Mucosa of rectum (tissue), 2 donors: ENCODE data around the gene NPAS3.

Source experiments
- H3K27ac ChIP-seq, 2 donors: one replicate each; pipeline ENCODE4 v1.7.0; 2013; ENCODE audit warnings: inconsistent platforms in 2 of 2, low read depth in 2 of 2, low read length in 2 of 2
- H3K27me3 ChIP-seq, 2 donors: one replicate each; pipeline ENCODE4 v1.7.0; 2013; ENCODE audit warnings: low read length in 2 of 2; ENCODE audit not compliant: control insufficient read depth in 2 of 2, insufficient read depth in 2 of 2
- H3K36me3 ChIP-seq, 2 donors: one replicate each; pipeline ENCODE4 v1.7.0; 2013; ENCODE audit warnings: low read length in 2 of 2; ENCODE audit not compliant: control insufficient read depth in 2 of 2, insufficient read depth in 2 of 2
- H3K4me1 ChIP-seq, 2 donors: one replicate each; pipeline ENCODE4 v1.7.0; 2013; ENCODE audit warnings: low read length in 2 of 2, mild to moderate bottlenecking in 1 of 2; ENCODE audit not compliant: control insufficient read depth in 2 of 2, insufficient read depth in 2 of 2
- H3K4me3 ChIP-seq, 2 donors: one replicate each; pipeline ENCODE4 v1.7.0; 2013; ENCODE audit warnings: low read length in 2 of 2
- H3K9ac ChIP-seq, 2 donors: one replicate each; pipeline ENCODE4 v1.7.0; 2013; ENCODE audit warnings: low read length in 2 of 2, low read depth in 1 of 2, mild to moderate bottlenecking in 1 of 2
- H3K9me3 ChIP-seq, 2 donors: one replicate each; pipeline ENCODE4 v1.7.0; 2013; ENCODE audit warnings: low read length in 2 of 2; ENCODE audit not compliant: control insufficient read depth in 2 of 2
- donor health status: healthy.
- donor health status: Normal muscosa, but diverticular disease.

Gene NPAS3

GRCh38 chr14:33811721-33812120, 873.0 kb downstream of the NPAS3 start:
- no peaks in the 10 kb centered on the region for H3K36me3 ChIP-seq
- H3K4me1 ChIP-seq: no peaks in the 10 kb centered on the region
- no peaks in the 10 kb centered on the region for H3K27me3 ChIP-seq
- no peak overlapping the region for H3K27ac ChIP-seq
- H3K9ac ChIP-seq: no peak overlapping the region
- no peak overlapping the region for H3K4me3 ChIP-seq
- H3K9me3 ChIP-seq: no peaks in the 10 kb centered on the region

DNA sequence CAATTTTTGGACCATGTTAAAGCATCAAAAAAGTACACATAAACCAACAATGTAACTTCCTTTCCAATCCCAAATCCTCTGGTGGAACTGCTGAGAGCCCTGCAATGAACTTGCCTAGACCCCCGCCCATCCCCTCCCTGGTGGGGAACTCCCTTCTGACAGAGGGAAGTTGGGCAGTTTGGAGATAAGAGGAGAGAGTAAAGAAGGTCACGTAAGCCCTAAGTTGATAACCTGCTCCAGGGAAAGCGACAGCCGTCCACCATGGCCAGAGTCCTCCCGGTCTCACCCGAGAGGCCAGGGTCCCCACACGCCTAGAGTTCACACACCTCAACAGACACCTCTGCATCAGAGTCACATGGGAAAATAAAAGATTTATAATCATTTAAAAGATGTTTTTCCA, 873.5 kb downstream of the NPAS3 start:
- Histone ChIP-seq H3K4me3 (no peak overlapping the region), H3K9ac (no peak overlapping the region), H3K27me3 (no peaks in the 10 kb centered on the region), H3K4me1 (no peaks in the 10 kb centered on the region), H3K9me3 (no peaks in the 10 kb centered on the region), H3K27ac (no peak overlapping the region), H3K36me3 (no peaks in the 10 kb centered on the region)

DNA sequence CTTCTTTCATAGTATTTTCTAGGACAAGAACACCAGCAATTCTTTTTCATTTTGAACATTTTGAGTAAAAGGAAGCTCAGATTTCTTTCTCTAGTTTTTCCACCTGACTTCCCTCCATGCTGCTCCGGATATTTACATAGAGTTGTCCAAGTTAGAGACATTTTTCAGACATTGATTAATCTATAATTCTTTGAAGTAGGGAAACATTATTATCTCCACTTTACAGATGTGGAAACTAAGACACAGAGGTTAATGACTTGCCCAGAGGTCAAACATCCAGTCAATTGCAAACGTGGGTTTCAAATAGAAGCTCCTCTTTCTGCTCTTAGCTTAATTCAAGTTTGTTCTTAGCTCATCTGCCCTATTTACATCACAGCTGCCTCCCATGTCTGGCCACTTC, 873.9 kb downstream of the NPAS3 start:
- no peaks in the 10 kb centered on the region for H3K9me3 ChIP-seq
- H3K36me3 ChIP-seq: no peaks in the 10 kb centered on the region
- no peaks in the 10 kb centered on the region for H3K4me1 ChIP-seq
- no peaks in the 10 kb centered on the region for H3K27me3 ChIP-seq
- H3K27ac ChIP-seq: no peak overlapping the region
- H3K9ac ChIP-seq: no peak overlapping the region
- H3K4me3 ChIP-seq: no peak overlapping the region

GRCh38 chr14:33814010-33814409, 875.3 kb downstream of the NPAS3 start:
- H3K9ac ChIP-seq: no peak overlapping the region
- no peaks in the 10 kb centered on the region for H3K9me3 ChIP-seq
- H3K36me3 ChIP-seq: no peaks in the 10 kb centered on the region
- H3K27me3 ChIP-seq: no peaks in the 10 kb centered on the region
- H3K4me3 ChIP-seq: no peak overlapping the region
- H3K27ac ChIP-seq: no peak overlapping the region
- H3K4me1 ChIP-seq: no peaks in the 10 kb centered on the region

GRCh38 chr14:33833706-33834465, 895.2 kb downstream of the NPAS3 start:
- H3K9ac ChIP-seq: no peak overlapping the region
- no peaks in the 10 kb centered on the region for H3K36me3 ChIP-seq
- no peaks in the 10 kb centered on the region for H3K27me3 ChIP-seq
- no peak overlapping the region for H3K4me3 ChIP-seq
- H3K27ac ChIP-seq: no peak overlapping the region
- H3K4me1 ChIP-seq: peaks cover 0 to 4% of the 10 kb centered on the region in 2 donors
- H3K9me3 ChIP-seq: no peaks in the 10 kb centered on the region

GRCh38 chr14:33834466-33835260, 896.0 kb downstream of the NPAS3 start:
- Histone ChIP-seq H3K36me3 (no peaks in the 10 kb centered on the region), H3K4me1 (peaks cover 0 to 4% of the 10 kb centered on the region in 2 donors), H3K9me3 (no peaks in the 10 kb centered on the region), H3K27ac (no peak overlapping the region), H3K27me3 (no peaks in the 10 kb centered on the region), H3K4me3 (no peak overlapping the region), H3K9ac (no peak overlapping the region)

DNA sequence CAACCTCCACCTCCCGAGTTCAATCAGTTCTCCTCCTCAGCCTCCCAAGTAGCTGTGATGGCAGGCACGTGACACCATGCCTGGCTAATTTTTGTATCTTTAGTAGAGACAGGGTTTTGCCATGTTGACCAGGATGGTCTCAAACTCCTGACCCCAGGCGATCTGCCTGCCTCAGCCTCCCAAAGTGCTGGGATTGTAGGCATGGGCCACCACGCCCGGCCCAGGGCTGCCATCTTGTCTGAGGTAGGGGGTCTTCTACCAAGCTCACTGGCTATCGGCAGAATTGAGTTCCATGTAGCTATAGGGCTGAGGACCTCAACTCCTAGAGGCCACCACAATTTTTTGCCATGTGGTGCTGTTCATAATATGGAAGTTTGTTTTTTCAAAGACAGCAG, 896.6 kb downstream of the NPAS3 start:
- peaks cover 0 to 4% of the 10 kb centered on the region in 2 donors for H3K4me1 ChIP-seq

DNA sequence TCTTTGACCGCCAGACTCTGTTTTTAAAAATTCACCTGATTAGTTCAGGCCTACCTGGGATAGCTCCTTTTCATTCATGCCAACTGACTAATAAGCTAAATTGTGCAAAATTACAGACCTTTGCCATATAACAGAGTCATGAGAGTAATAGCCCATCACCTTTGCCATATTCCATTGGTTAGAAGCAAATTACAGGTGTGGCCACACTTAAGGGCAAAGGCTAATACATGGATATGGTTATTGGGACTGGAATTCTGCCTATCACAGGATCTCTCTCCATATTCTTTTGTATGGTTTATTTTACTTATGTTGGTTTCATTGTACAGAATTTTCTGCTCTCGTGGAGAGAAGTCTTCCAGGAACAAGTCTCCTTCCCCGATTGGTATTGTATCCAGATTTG, 897.0 kb downstream of the NPAS3 start:
- no peaks in the 10 kb centered on the region for H3K36me3 ChIP-seq
- H3K4me3 ChIP-seq: no peak overlapping the region
- no peak overlapping the region for H3K27ac ChIP-seq
- no peak overlapping the region for H3K9ac ChIP-seq
- peaks cover 0 to 4% of the 10 kb centered on the region in 2 donors for H3K4me1 ChIP-seq
- H3K9me3 ChIP-seq: no peaks in the 10 kb centered on the region
- no peaks in the 10 kb centered on the region for H3K27me3 ChIP-seq

More for the DNA sequence above, 896.6 kb downstream of the NPAS3 start:
- Histone ChIP-seq H3K27me3 (no peaks in the 10 kb centered on the region), H3K9ac (no peak overlapping the region), H3K36me3 (no peaks in the 10 kb centered on the region), H3K4me3 (no peak overlapping the region), H3K27ac (no peak overlapping the region), H3K9me3 (no peaks in the 10 kb centered on the region)

DNA sequence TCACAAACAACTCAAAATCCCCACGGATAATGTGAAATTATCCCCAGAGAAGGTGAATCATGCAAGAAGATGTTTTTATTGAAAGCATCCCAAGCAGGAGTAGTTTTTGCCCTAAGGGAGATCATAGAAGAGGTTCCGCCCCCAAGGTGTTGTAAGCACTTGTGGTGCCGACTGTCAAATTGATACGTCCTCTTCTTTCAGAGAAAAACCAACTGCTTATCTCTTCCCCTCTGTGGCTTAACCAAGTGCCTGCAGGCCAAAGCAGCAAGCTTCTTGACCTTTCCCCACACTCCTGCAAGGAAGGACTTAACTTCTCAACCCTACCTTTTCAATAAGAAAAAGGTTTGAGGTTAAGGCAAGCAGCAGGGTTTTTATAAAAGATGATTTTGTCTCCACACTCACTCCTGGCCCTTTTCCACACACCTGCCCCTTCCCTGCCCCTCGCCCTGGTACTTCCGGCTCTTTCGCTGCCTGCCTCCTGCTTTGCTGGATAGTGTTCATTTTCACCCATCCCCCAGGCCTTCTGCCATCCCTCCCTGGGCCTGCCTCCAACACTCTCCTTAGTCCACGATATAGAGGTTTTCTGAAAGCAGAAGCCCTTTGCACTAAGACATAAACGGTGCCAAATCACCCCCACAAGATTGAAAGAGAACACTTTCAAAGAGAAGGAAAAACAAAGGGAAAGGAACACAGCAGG, 897.7 kb downstream of the NPAS3 start:
- Histone ChIP-seq H3K36me3 (no peaks in the 10 kb centered on the region), H3K4me1 (peaks cover 0 to 4% of the 10 kb centered on the region in 2 donors), H3K9ac (no peak overlapping the region), H3K9me3 (no peaks in the 10 kb centered on the region), H3K27me3 (no peaks in the 10 kb centered on the region), H3K4me3 (no peak overlapping the region), H3K27ac (no peak overlapping the region)
